Ovary (tissue), 3 donors: ENCODE data around the gene RGS4.

Source experiments
- POLR2A ChIP-seq: fragments of 450-650 bp; IDR thresholded peaks from one replicate; pipeline ENCODE4 v1.6.1; 2017; ENCODE audit warnings: antibody characterized with exemption, mild to moderate bottlenecking, moderate library complexity
- TF ChIP-seq, protein P1 (sequence below), 3 donors: fragments of 450-650 bp in 2 of 3; fragments of 200-600 bp in 1 of 3; IDR thresholded peaks; one replicate each; pipeline versions ENCODE4 v1.5.1 to v1.8.0; 2016 to 2022; ENCODE audit warnings: antibody characterized with exemption in 3 of 3, mild to moderate bottlenecking in 1 of 3
- donor health status: DM: no; HTN: no; CAD: no.

DNA sequence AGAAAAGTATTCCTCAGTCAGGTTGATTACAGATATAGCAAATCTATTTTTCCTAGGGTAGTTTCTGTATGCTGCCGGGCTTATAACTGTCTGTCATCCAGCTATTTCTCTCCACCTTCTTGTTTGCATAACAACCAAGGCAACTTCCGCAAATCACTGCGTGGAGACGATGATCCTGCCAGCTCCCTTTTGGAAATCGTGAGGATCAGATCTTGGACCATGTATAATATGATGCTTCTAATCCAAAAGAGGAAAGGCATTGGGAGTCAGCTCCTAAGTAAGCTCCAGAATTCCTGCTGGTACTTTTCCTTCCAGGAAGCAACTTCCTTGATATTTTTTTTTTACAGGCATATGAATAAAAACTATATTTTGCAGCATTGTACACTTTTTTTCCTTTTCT, 445 bp upstream of the RGS4 start:
- TF ChIP-seq POLR2A: no peak
- TF ChIP-seq, protein P1, sequence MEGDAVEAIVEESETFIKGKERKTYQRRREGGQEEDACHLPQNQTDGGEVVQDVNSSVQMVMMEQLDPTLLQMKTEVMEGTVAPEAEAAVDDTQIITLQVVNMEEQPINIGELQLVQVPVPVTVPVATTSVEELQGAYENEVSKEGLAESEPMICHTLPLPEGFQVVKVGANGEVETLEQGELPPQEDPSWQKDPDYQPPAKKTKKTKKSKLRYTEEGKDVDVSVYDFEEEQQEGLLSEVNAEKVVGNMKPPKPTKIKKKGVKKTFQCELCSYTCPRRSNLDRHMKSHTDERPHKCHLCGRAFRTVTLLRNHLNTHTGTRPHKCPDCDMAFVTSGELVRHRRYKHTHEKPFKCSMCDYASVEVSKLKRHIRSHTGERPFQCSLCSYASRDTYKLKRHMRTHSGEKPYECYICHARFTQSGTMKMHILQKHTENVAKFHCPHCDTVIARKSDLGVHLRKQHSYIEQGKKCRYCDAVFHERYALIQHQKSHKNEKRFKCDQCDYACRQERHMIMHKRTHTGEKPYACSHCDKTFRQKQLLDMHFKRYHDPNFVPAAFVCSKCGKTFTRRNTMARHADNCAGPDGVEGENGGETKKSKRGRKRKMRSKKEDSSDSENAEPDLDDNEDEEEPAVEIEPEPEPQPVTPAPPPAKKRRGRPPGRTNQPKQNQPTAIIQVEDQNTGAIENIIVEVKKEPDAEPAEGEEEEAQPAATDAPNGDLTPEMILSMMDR (IDR thresholded peaks at IDR 0.05): no peak
